Right atrium auricular region (tissue), 2 donors: ENCODE data around the gene MYO9B. TPM values are rescaled to one million over a fixed set of nuclear protein-coding genes. Genes with fewer than 3 reads are reported as not detected.

Experiments used
- DNase-seq: peaks from one replicate; pipeline ENCODE4 v3.0.0-alpha.2; 2019; ENCODE audit warnings: low spot score
- H3K27ac ChIP-seq, 2 donors: fragments of 200-600 bp; sonication (generic); 1 replicate in 1 of 2; 2 replicates in 1 of 2; pipeline ENCODE4 v1.5.1; 2016 to 2019
- H3K27me3 ChIP-seq, 2 donors: fragments of 200-600 bp; sonication (generic); one replicate each; pipeline versions ENCODE4 v1.5.1 to v1.6.0; 2017 to 2019
- H3K36me3 ChIP-seq: fragments of 200-600 bp; sonication (generic); one replicate; pipeline ENCODE4 v1.5.1; 2016
- H3K4me1 ChIP-seq, 2 donors: fragments of 200-600 bp; sonication (generic); one replicate each; pipeline versions ENCODE4 v1.5.1 to v1.6.0; 2017 to 2019
- H3K4me3 ChIP-seq, 2 donors: fragments of 200-600 bp; sonication (generic); 1 replicate in 1 of 2; 2 replicates in 1 of 2; pipeline ENCODE4 v1.5.1; 2017 to 2019; ENCODE audit warnings: mild to moderate bottlenecking in 1 of 2, moderate library complexity in 1 of 2
- H3K9me3 ChIP-seq, 2 donors: fragments of 200-600 bp; sonication (generic); one replicate each; pipeline ENCODE4 v1.5.1; 2019
- CTCF ChIP-seq, 2 donors: fragments of 200-600 bp; sonication (generic); IDR thresholded peaks; one replicate each; pipeline ENCODE4 v1.5.1; 2019; ENCODE audit warnings: antibody characterized with exemption in 2 of 2
- total RNA-seq, 2 donors: library from RNA; depleted of rRNA; stranded (reverse); fragments of >200 nt; gene quantifications; one replicate each; pipeline ENCODE4 v1.1.0, GENCODE V29; 2016

The MYO9B gene
- total RNA-seq, 2 donors from 2014 or later, result 25.4 to 40.8 TPM

- no peaks in the 10 kb centered on the region for H3K36me3 ChIP-seq
- peaks cover 0 to 4% of the 10 kb centered on the region in 2 donors for H3K9me3 ChIP-seq
- H3K4me3 ChIP-seq, result no peak overlapping the region
- no peak overlapping the region for H3K27ac ChIP-seq
- TF ChIP-seq CTCF (IDR thresholded peaks at IDR 0.05), result no peak
- no peak for DNase-seq
- no peaks in the 10 kb centered on the region for H3K27me3 ChIP-seq
- peaks cover 0 to 11% of the 10 kb centered on the region in 2 donors for H3K4me1 ChIP-seq
Measured at GRCh38 chr19:17069193-17069592, 6.4 kb upstream of the MYO9B start.

- Histone ChIP-seq H3K27me3 (no peaks in the 10 kb centered on the region), H3K4me3 (no peak overlapping the region), H3K36me3 (no peaks in the 10 kb centered on the region), H3K4me1 (peaks cover 0 to 18% of the 10 kb centered on the region in 2 donors), H3K27ac (no peak overlapping the region), H3K9me3 (no peaks in the 10 kb centered on the region)
- no peak for TF ChIP-seq CTCF (IDR thresholded peaks at IDR 0.05)
- no peak for DNase-seq
Measured at GRCh38 chr19:17070421-17070820, 5.2 kb upstream of the MYO9B start.

GRCh38 chr19:17070912-17071311 lies 4.7 kb upstream of the MYO9B start:
- TF ChIP-seq CTCF (IDR thresholded peaks at IDR 0.05), result no peak
- DNase-seq, result no peak
- Histone ChIP-seq H3K36me3 (no peaks in the 10 kb centered on the region), H3K9me3 (no peaks in the 10 kb centered on the region), H3K4me3 (no peak overlapping the region), H3K27ac (no peak overlapping the region), H3K27me3 (no peaks in the 10 kb centered on the region), H3K4me1 (peaks cover 0 to 18% of the 10 kb centered on the region in 2 donors)

GRCh38 chr19:17073869-17074633 lies 1.5 kb upstream of the MYO9B start:
- Histone ChIP-seq H3K9me3 (no peaks in the 10 kb centered on the region), H3K4me1 (peaks cover 0 to 34% of the 10 kb centered on the region in 2 donors), H3K36me3 (no peaks in the 10 kb centered on the region), H3K27ac (peak overlapping the region in 1 of 2 donors; percentile 87), H3K4me3 (peak overlapping the region; percentile 52 to 78), H3K27me3 (no peaks in the 10 kb centered on the region)
- no peak for TF ChIP-seq CTCF (IDR thresholded peaks at IDR 0.05)
- no peak for DNase-seq

- no peaks in the 10 kb centered on the region for H3K27me3 ChIP-seq
- no peaks in the 10 kb centered on the region for H3K9me3 ChIP-seq
- peak overlapping the region; percentile 52 to 78 for H3K4me3 ChIP-seq
- no peak for DNase-seq
- no peaks in the 10 kb centered on the region for H3K36me3 ChIP-seq
- H3K4me1 ChIP-seq, result peaks cover 0 to 40% of the 10 kb centered on the region in 2 donors
- TF ChIP-seq CTCF (IDR thresholded peaks at IDR 0.05), result no peak
- H3K27ac ChIP-seq, result peak overlapping the region; percentile 83 to 87
Measured at GRCh38 chr19:17074634-17075034, 943 bp upstream of the MYO9B start.
